ENCODE measurements around the gene OOSP3. TPM values are rescaled to one million over a fixed set of nuclear protein-coding genes. Genes with fewer than 3 reads are reported as not detected.
"Not testable (repeated sequence)": the region's sequence is repeated elsewhere in the genome, so short reads cannot be mapped to it uniquely, and the experiment has no call there.

OOSP3 gene
- total RNA-seq, 4 donors from 2014 or later, result not detected

GRCh38 chr11:59849129-59849528, 29.5 kb upstream of the OOSP3 start:
- DNase-seq (ENCODE audit: extremely low spot score), result no peak
- 25% methylated on average over 2 of the region's 2 CpGs for WGBS
- intact Hi-C loops (cut with DNase I), result no loop called here

GRCh38 chr11:59849551-59849950, 29.0 kb upstream of the OOSP3 start:
- H3K27me3 ChIP-seq; H3K9me3 ChIP-seq; H3K36me3 ChIP-seq; DNase-seq (ENCODE audit: extremely low spot score); intact Hi-C loops (cut with DNase I); H3K4me1 ChIP-seq; H3K4me3 ChIP-seq; H3K27ac ChIP-seq (replicated peaks in 1 of 4): not testable (repeated sequence)
- 94% methylated on average over 2 of the region's 2 CpGs for WGBS

More at GRCh38 chr11:59849129-59849528, 29.5 kb upstream of the OOSP3 start:
- Histone ChIP-seq H3K27me3 (no peaks in the 10 kb centered on the region), H3K4me1 (no peaks in the 10 kb centered on the region), H3K9me3 (no peaks in the 10 kb centered on the region), H3K27ac (replicated peaks in 1 of 4) (no peak overlapping the region), H3K4me3 (no peak overlapping the region), H3K36me3 (no peaks in the 10 kb centered on the region)
- TF ChIP-seq EP300 (IDR thresholded peaks at IDR 0.05) (no peak), POLR2A (IDR thresholded peaks at IDR 0.05; ENCODE audit: low read depth) (no peak), POLR2AphosphoS5 (IDR thresholded peaks at IDR 0.05) (no peak), CTCF (IDR thresholded peaks at IDR 0.05) (no peak)

- H3K27me3 ChIP-seq; H3K4me3 ChIP-seq; H3K27ac ChIP-seq (replicated peaks in 1 of 4); DNase-seq (ENCODE audit: extremely low spot score); H3K9me3 ChIP-seq; H3K36me3 ChIP-seq; H3K4me1 ChIP-seq; intact Hi-C loops (cut with DNase I): not testable (repeated sequence)
- 89% methylated on average over 5 of the region's 5 CpGs for WGBS
These were observed 27.2 kb upstream of the OOSP3 start for GRCh38 chr11:59851416-59851815.

GRCh38 chr11:59854871-59855270, 23.7 kb upstream of the OOSP3 start:
- no peak for DNase-seq (ENCODE audit: extremely low spot score)
- H3K27me3 ChIP-seq, result no peaks in the 10 kb centered on the region
- TF ChIP-seq POLR2A (IDR thresholded peaks at IDR 0.05; ENCODE audit: low read depth) (no peak), CTCF (IDR thresholded peaks at IDR 0.05) (no peak), POLR2AphosphoS5 (IDR thresholded peaks at IDR 0.05) (no peak), EP300 (IDR thresholded peaks at IDR 0.05) (no peak)
- no peaks in the 10 kb centered on the region for H3K9me3 ChIP-seq
- WGBS, result 48% methylated on average over 2 of the region's 2 CpGs
- intact Hi-C loops (cut with DNase I), result no loop called here
- no peaks in the 10 kb centered on the region for H3K4me1 ChIP-seq
- no peaks in the 10 kb centered on the region for H3K36me3 ChIP-seq
- no peak overlapping the region for H3K27ac ChIP-seq (replicated peaks in 1 of 4)
- H3K4me3 ChIP-seq, result no peak overlapping the region

GRCh38 chr11:59857439-59858434, 20.8 kb upstream of the OOSP3 start:
- Histone ChIP-seq H3K36me3 (no peaks in the 10 kb centered on the region), H3K4me3 (no peak overlapping the region), H3K27ac (replicated peaks in 1 of 4) (no peak overlapping the region), H3K9me3 (no peaks in the 10 kb centered on the region), H3K27me3 (no peaks in the 10 kb centered on the region), H3K4me1 (no peaks in the 10 kb centered on the region)
- 67% methylated on average over 10 of the region's 10 CpGs for WGBS
- TF ChIP-seq POLR2A (IDR thresholded peaks at IDR 0.05; ENCODE audit: low read depth) (no peak), CTCF (IDR thresholded peaks at IDR 0.05) (no peak), POLR2AphosphoS5 (IDR thresholded peaks at IDR 0.05) (no peak), EP300 (IDR thresholded peaks at IDR 0.05) (no peak)
- intact Hi-C loops (cut with DNase I), result no loop called here
- DNase-seq (ENCODE audit: extremely low spot score), result no peak

All from esophagus muscularis mucosa (tissue), 4 donors.